HCT116 (cell line): ENCODE data around the gene AMZ2. TPM values are rescaled to one million over a fixed set of nuclear protein-coding genes. Genes with fewer than 3 reads are reported as not detected.
"Not testable (repeated sequence)": the region's sequence is repeated elsewhere in the genome, so short reads cannot be mapped to it uniquely, and the experiment has no call there.

Source experiments
- ATAC-seq: fragments of 200-7000 bp; cut with Tn5 transposase; 2 replicates; pipeline ENCODE4 v1.9.1; 2020; ENCODE audit warnings: mild to moderate bottlenecking, moderate library complexity
- BruUV-seq: library from RNA; stranded (reverse); fragments of 400-500 nt; replicated peaks from 2 replicates; lab custom pipeline; 2021; lab: Mats Ljungman, UMichigan
- CTCF ChIA-PET: fragments of 300-600 bp; sonication (Branson Sonifier 250); formaldehyde crosslinking; loops from one replicate; lab custom pipeline; 2021; ENCODE audit warnings: antibody characterized with exemption; lab: Charles Lee
- POLR2A ChIA-PET: fragments of 300-600, 350-600 bp; sonication (Branson Sonifier 250); formaldehyde crosslinking; loops from one replicate; lab custom pipeline; 2021; ENCODE audit warnings: antibody characterized with exemption; lab: Charles Lee
- RAD21 ChIA-PET, 2 experiments: fragments of 300-600 bp; sonication (Branson Sonifier 250); formaldehyde crosslinking; loops; one replicate each; lab custom pipeline; 2023; ENCODE audit warnings: low total read pairs in 2 of 2; ENCODE audit not compliant: uncharacterized antibody in 2 of 2, unreplicated experiment in 2 of 2, low non-redundant PET in 1 of 2; lab: Charles Lee
- DNase-seq: peaks from one replicate; pipeline ENCODE4 v3.0.0-alpha.2; 2010; ENCODE audit warnings: low read depth, low spot score
- H2AFZ ChIP-seq: fragments of 200-600 bp; shearing (Covaris generic), sonication (generic); 2 replicates; pipeline ENCODE4 v1.6.1; 2017; ENCODE audit warnings: low read depth, mixed run types, mixed read lengths, antibody characterized with exemption, low read length; ENCODE audit not compliant: poor library complexity, severe bottlenecking
- H3K27ac ChIP-seq: 2 replicates; pipeline ENCODE4 v1.5.1; 2012; ENCODE audit warnings: low read depth, low read length
- H3K27me3 ChIP-seq: fragments of 200-600 bp; sonication (generic); 2 replicates; pipeline ENCODE4 v1.6.1; 2016; ENCODE audit warnings: mixed run types, low read length, mixed read lengths; ENCODE audit not compliant: insufficient read depth
- H3K36me3 ChIP-seq, 2 experiments: fragments of 200-500 bp in 1 of 2; fragments of 200-600 bp in 1 of 2; sonication (Bioruptor generic) in 1 of 2; sonication (generic) in 1 of 2; 2 replicates each; pipeline versions ENCODE4 v1.5.1 to v1.6.1; 2014 to 2016; ENCODE audit warnings: low read length in 2 of 2, inconsistent platforms in 1 of 2, mixed read lengths in 1 of 2, mixed run types in 1 of 2; ENCODE audit not compliant: insufficient read depth in 2 of 2, control insufficient read depth in 1 of 2
- H3K4me1 ChIP-seq, 2 experiments: fragments of 200-600 bp in 1 of 2; sonication (generic) in 1 of 2; 2 replicates each; pipeline versions ENCODE4 v1.5.1 to v1.6.1; 2012 to 2017; ENCODE audit warnings: low read length in 2 of 2, inconsistent platforms in 1 of 2, mild to moderate bottlenecking in 1 of 2, mixed read lengths in 1 of 2, mixed run types in 1 of 2, moderate library complexity in 1 of 2; ENCODE audit not compliant: insufficient read depth in 2 of 2, control insufficient read depth in 1 of 2
- H3K4me2 ChIP-seq: fragments of 200-600 bp; sonication (generic); 2 replicates; pipeline ENCODE4 v1.6.1; 2017; ENCODE audit warnings: mixed run types, low read length, mixed read lengths
- H3K4me3 ChIP-seq, 2 experiments: fragments of 200-600 bp in 1 of 2; sonication (generic) in 1 of 2; replicated peaks in 1 of 2; 2 replicates each; pipeline ENCODE4 v1.5.1; 2011 to 2016; ENCODE audit warnings: low read length in 2 of 2, control low read depth in 1 of 2, low read depth in 1 of 2, mild to moderate bottlenecking in 1 of 2, mixed read lengths in 1 of 2, mixed run types in 1 of 2
- H3K79me2 ChIP-seq: fragments of 200-600 bp; sonication (generic); 2 replicates; pipeline ENCODE4 v1.6.1; 2017; ENCODE audit warnings: mild to moderate bottlenecking, mixed run types, low read length, moderate library complexity, mixed read lengths; ENCODE audit not compliant: insufficient read depth
- H3K9ac ChIP-seq: fragments of 200-600 bp; sonication (generic); 2 replicates; pipeline ENCODE4 v1.6.1; 2016; ENCODE audit warnings: low read length, mixed read lengths
- H3K9me2 ChIP-seq: fragments of 200-600 bp; sonication (generic), shearing (Covaris generic); 2 replicates; pipeline ENCODE4 v1.6.1; 2017; ENCODE audit warnings: mixed run types, mild to moderate bottlenecking, moderate library complexity; ENCODE audit not compliant: insufficient read depth
- H3K9me3 ChIP-seq, 2 experiments: fragments of 200-500 bp in 1 of 2; fragments of 200-600 bp in 1 of 2; sonication (Bioruptor generic) in 1 of 2; sonication (generic) in 1 of 2; 2 replicates each; pipeline ENCODE4 v1.6.1; 2014 to 2017; ENCODE audit warnings: low read length in 2 of 2, mixed read lengths in 2 of 2, inconsistent platforms in 1 of 2, low read depth in 1 of 2, mild to moderate bottlenecking in 1 of 2, mixed run types in 1 of 2, moderate library complexity in 1 of 2; ENCODE audit not compliant: control insufficient read depth in 1 of 2, insufficient read depth in 1 of 2
- H4K20me1 ChIP-seq: fragments of 200-600 bp; sonication (generic), shearing (Covaris generic); 2 replicates; pipeline ENCODE4 v1.6.1; 2017; ENCODE audit warnings: mixed run types, mild to moderate bottlenecking, moderate library complexity; ENCODE audit not compliant: insufficient read depth
- CEBPB ChIP-seq: IDR thresholded peaks from 2 replicates; pipeline ENCODE4 v1.6.1; 2012; ENCODE audit warnings: low read depth
- CTCF ChIP-seq, 3 experiments: fragments of 200-600 bp in 1 of 3; sonication (generic) in 1 of 3; IDR thresholded peaks in 2 of 3; conservative IDR thresholded peaks in 1 of 3; 2 replicates each; pipeline ENCODE4 v1.5.1; 2012 to 2017; ENCODE audit warnings: low read depth in 2 of 3, low read length in 2 of 3, antibody characterized with exemption in 1 of 3, borderline replicate concordance in 1 of 3, control low read depth in 1 of 3, mild to moderate bottlenecking in 1 of 3, mixed read lengths in 1 of 3, mixed run types in 1 of 3, moderate library complexity in 1 of 3; ENCODE audit not compliant: insufficient read depth in 1 of 3
- EGR1 ChIP-seq: IDR thresholded peaks from 2 replicates; pipeline ENCODE4 v1.6.1; 2012; ENCODE audit warnings: low read depth
- EZH2 ChIP-seq: fragments of 200-600 bp; sonication (generic); IDR thresholded peaks from 2 replicates; pipeline ENCODE4 v1.6.1; 2017; ENCODE audit warnings: antibody characterized with exemption, mixed run types
- FOSL1 ChIP-seq: IDR thresholded peaks from 2 replicates; pipeline ENCODE4 v1.6.1; 2012; ENCODE audit warnings: low read depth
- POLR2A ChIP-seq: IDR thresholded peaks from 2 replicates; pipeline ENCODE4 v1.7.0; 2011; ENCODE audit warnings: borderline replicate concordance; ENCODE audit not compliant: insufficient read depth, insufficient read length; ENCODE audit errors: extremely low read depth
- REST ChIP-seq: IDR thresholded peaks from 2 replicates; pipeline ENCODE4 v1.6.1; 2012; ENCODE audit warnings: low read depth
- SIN3A ChIP-seq: IDR thresholded peaks from 2 replicates; pipeline ENCODE4 v1.6.1; 2012; ENCODE audit warnings: low read depth
- SP1 ChIP-seq: IDR thresholded peaks from 2 replicates; pipeline ENCODE4 v1.6.1; 2012; ENCODE audit warnings: low read depth
- YY1 ChIP-seq: IDR thresholded peaks from 2 replicates; pipeline ENCODE4 v1.6.1; 2011; ENCODE audit warnings: low read length, low read depth, moderate library complexity, mild to moderate bottlenecking; ENCODE audit not compliant: insufficient replicate concordance; ENCODE audit errors: extremely low read depth
- intact Hi-C: fragments of 100-400 bp; cut with micrococcal nuclease; formaldehyde crosslinking; loops from 2 replicates; pipeline ENCODE4 v1.10.0; 2022
- total RNA-seq: library from RNA; stranded (reverse); gene quantifications from one replicate; pipeline ENCODE4 v1.2.1, GENCODE V29; 2021; ENCODE audit not compliant: unreplicated experiment

Gene AMZ2
- total RNA-seq, 1 experiment from 2014 or later = 131 TPM

GRCh38 chr17:68255731-68256538, 8.1 kb downstream of the AMZ2 start:
- BruUV-seq = no TSS peak
- H3K27ac ChIP-seq = no peak overlapping the region
- no peaks in the 10 kb centered on the region for H3K9me3 ChIP-seq
- H3K4me1 ChIP-seq = peaks cover 5 to 21% of the 10 kb centered on the region in 2 experiments; a peak in 3 of 4 replicates
- no peak overlapping the region for H3K9ac ChIP-seq
- H3K9me2 ChIP-seq = no peaks in the 10 kb centered on the region
- no peak overlapping the region for H3K4me2 ChIP-seq
- no peak overlapping the region for H2AFZ ChIP-seq
- no peaks in the 10 kb centered on the region for H4K20me1 ChIP-seq
- H3K36me3 ChIP-seq = peaks cover 16 to 27% of the 10 kb centered on the region in 2 experiments
- DNase-seq (no peak), ATAC-seq (no peak)
- no peaks in the 10 kb centered on the region for H3K27me3 ChIP-seq
- POLR2A ChIA-PET = no interaction called here
- no peak overlapping the region for H3K4me3 ChIP-seq
- intact Hi-C loops = no loop called here
- RAD21 ChIA-PET = no interaction called here
- TF ChIP-seq EGR1 (no peak), POLR2A (no peak), REST (no peak), FOSL1 (no peak), SP1 (no peak), CEBPB (no peak), CTCF (IDR thresholded peaks at IDR 0.05 in 2 of 3, conservative IDR thresholded peaks at IDR 0.05 in 1 of 3; ENCODE audit: borderline replicate concordance in 1 of 3, insufficient read depth in 1 of 3, low read depth in 2 of 3, low read length in 2 of 3) (no peak), SIN3A (no peak), YY1 (no peak), EZH2 (no peak)
- CTCF ChIA-PET = interaction anchor here (0.8 to 1.0 kb wide), 2 partner anchors 83 to 143 kb away, joined by 3 read pairs; no protein-coding TSS in a partner anchor
- no peaks in the 10 kb centered on the region for H3K79me2 ChIP-seq

- RAD21 ChIA-PET, H3K27me3 ChIP-seq, H3K9me2 ChIP-seq, H3K27ac ChIP-seq, intact Hi-C loops, H3K9ac ChIP-seq, DNase-seq, CTCF ChIA-PET, ATAC-seq, H4K20me1 ChIP-seq, H3K9me3 ChIP-seq, H3K4me2 ChIP-seq, H3K79me2 ChIP-seq, H2AFZ ChIP-seq, BruUV-seq, H3K4me3 ChIP-seq: not testable (repeated sequence)
- POLR2A ChIA-PET = interaction anchor here (0.9 kb wide), 1 partner anchor 9 kb away, joined by 4 read pairs; the partner anchor contains the start of gene AMZ2
- Histone ChIP-seq H3K4me1 (peaks cover 5 to 21% of the 10 kb centered on the region in 2 experiments; a peak in 3 of 4 replicates), H3K36me3 (peaks cover 16 to 23% of the 10 kb centered on the region in 2 experiments)
Measured at GRCh38 chr17:68256701-68257100, 8.9 kb downstream of the AMZ2 start.
